Fibroblast of lung (primary cell): ENCODE data around the gene ATG2A. TPM values are rescaled to one million over a fixed set of nuclear protein-coding genes. Genes with fewer than 3 reads are reported as not detected.

Experiments
- DNase-seq, 2 donors: peaks; one replicate each; pipeline versions ENCODE4 v3.0.0 to v3.0.0-alpha.2; 2010; ENCODE audit warnings: low read depth in 2 of 2
- H2AFZ ChIP-seq: 2 replicates; pipeline ENCODE4 v1.5.1; 2012; ENCODE audit warnings: low read length, control low read depth, inconsistent platforms
- H3K27ac ChIP-seq: 2 replicates; pipeline ENCODE4 v1.5.1; 2011; ENCODE audit warnings: low read length, control low read depth; ENCODE audit not compliant: insufficient read depth
- H3K27me3 ChIP-seq: 2 replicates; pipeline ENCODE4 v1.5.1; 2011; ENCODE audit warnings: mild to moderate bottlenecking, low read length; ENCODE audit not compliant: control insufficient read depth, insufficient read depth
- H3K36me3 ChIP-seq: 2 replicates; pipeline ENCODE4 v1.5.1; 2011; ENCODE audit warnings: low read length; ENCODE audit not compliant: control insufficient read depth, insufficient read depth
- H3K4me1 ChIP-seq: 2 replicates; pipeline ENCODE4 v1.5.1; 2011; ENCODE audit warnings: low read length; ENCODE audit not compliant: control insufficient read depth, insufficient read depth; ENCODE audit errors: extremely low read depth
- H3K4me2 ChIP-seq: 2 replicates; pipeline ENCODE4 v1.5.1; 2011; ENCODE audit warnings: low read length, control low read depth; ENCODE audit not compliant: insufficient read depth; ENCODE audit errors: extremely low read depth
- H3K4me3 ChIP-seq, 4 experiments: fragments of 200-600 bp in 1 of 4; sonication (generic) in 1 of 4; replicated peaks in 1 of 4; 2 replicates each; pipeline ENCODE4 v1.5.1; 2011 to 2016; ENCODE audit warnings: low read length in 4 of 4, low read depth in 3 of 4, mild to moderate bottlenecking in 3 of 4, control low read depth in 2 of 4, inconsistent platforms in 1 of 4, mixed read lengths in 1 of 4; ENCODE audit not compliant: insufficient read depth in 1 of 4; ENCODE audit errors: control extremely low read depth in 1 of 4
- H3K79me2 ChIP-seq: 2 replicates; pipeline ENCODE4 v1.5.1; 2012; ENCODE audit warnings: mild to moderate bottlenecking, low read length, inconsistent platforms; ENCODE audit not compliant: control insufficient read depth, insufficient read depth
- H3K9ac ChIP-seq: 2 replicates; pipeline ENCODE4 v1.5.1; 2011; ENCODE audit warnings: mild to moderate bottlenecking, low read length, control low read depth; ENCODE audit not compliant: insufficient read depth
- H3K9me3 ChIP-seq: 2 replicates; pipeline ENCODE4 v1.5.1; 2012; ENCODE audit warnings: low read depth, low read length; ENCODE audit not compliant: control insufficient read depth, insufficient read depth
- H4K20me1 ChIP-seq: 2 replicates; pipeline ENCODE4 v1.5.1; 2011; ENCODE audit warnings: low read length; ENCODE audit not compliant: control insufficient read depth, insufficient read depth; ENCODE audit errors: extremely low read depth
- EZH2 ChIP-seq: IDR thresholded peaks from 2 replicates; pipeline ENCODE4 v1.5.1; 2012; ENCODE audit warnings: low read length, control low read depth, mild to moderate bottlenecking; ENCODE audit errors: missing control alignments
- polyA plus RNA-seq, 2 donors: library from polyadenylated mRNA; depleted of rRNA in 1 of 2; stranded (reverse) in 1 of 2; unstranded in 1 of 2; fragments of >200 nt; gene quantifications; 2 replicates each; pipeline ENCODE4 v1.2.1, GENCODE V29; 2011 to 2012; ENCODE audit warnings: missing spikeins in 1 of 2
- total RNA-seq: library from RNA; depleted of rRNA; stranded (reverse); fragments of >200 nt; gene quantifications from 2 replicates; pipeline ENCODE4 v1.2.1, GENCODE V29; 2014
- TF ChIP-seq, protein P1 (sequence below), 2 donors: IDR thresholded peaks in 1 of 2; conservative IDR thresholded peaks in 1 of 2; 1 replicate in 1 of 2; 2 replicates in 1 of 2; pipeline ENCODE4 v1.5.1; 2011 to 2012; ENCODE audit warnings: low read length in 2 of 2, control low read depth in 1 of 2, inconsistent platforms in 1 of 2, low read depth in 1 of 2, mild to moderate bottlenecking in 1 of 2

The ATG2A gene
- total and polyA plus RNA-seq, 2 donors (not counting 1 experiment from before 2014, with no cell fraction given), result 3.1 to 9.9 TPM

DNA sequence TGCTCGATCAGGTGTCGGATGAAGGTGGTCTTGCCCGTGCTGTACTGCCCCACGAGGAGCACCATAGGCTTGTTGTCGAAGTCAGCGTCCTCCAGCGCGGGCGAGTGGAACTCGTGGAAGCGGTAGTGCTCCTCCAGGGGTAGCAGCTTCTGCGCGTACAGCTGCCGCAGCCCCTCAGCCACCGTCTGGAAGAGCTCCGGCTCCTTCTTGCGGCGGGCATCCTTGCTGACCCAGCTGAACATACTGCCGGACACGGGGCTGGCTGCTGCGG is 38.9 kb downstream of the ATG2A start:
- no peaks in the 10 kb centered on the region for H4K20me1 ChIP-seq
- TF ChIP-seq, protein P1, sequence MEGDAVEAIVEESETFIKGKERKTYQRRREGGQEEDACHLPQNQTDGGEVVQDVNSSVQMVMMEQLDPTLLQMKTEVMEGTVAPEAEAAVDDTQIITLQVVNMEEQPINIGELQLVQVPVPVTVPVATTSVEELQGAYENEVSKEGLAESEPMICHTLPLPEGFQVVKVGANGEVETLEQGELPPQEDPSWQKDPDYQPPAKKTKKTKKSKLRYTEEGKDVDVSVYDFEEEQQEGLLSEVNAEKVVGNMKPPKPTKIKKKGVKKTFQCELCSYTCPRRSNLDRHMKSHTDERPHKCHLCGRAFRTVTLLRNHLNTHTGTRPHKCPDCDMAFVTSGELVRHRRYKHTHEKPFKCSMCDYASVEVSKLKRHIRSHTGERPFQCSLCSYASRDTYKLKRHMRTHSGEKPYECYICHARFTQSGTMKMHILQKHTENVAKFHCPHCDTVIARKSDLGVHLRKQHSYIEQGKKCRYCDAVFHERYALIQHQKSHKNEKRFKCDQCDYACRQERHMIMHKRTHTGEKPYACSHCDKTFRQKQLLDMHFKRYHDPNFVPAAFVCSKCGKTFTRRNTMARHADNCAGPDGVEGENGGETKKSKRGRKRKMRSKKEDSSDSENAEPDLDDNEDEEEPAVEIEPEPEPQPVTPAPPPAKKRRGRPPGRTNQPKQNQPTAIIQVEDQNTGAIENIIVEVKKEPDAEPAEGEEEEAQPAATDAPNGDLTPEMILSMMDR (conservative IDR thresholded peaks at IDR 0.05 in 1 of 2, IDR thresholded peaks at IDR 0.05 in 1 of 2; ENCODE audit: low read depth in 1 of 2, low read length in 2 of 2), result no peak
- no peak for TF ChIP-seq EZH2
- peaks cover 13% of the 10 kb centered on the region for H3K36me3 ChIP-seq
- peaks cover 4% of the 10 kb centered on the region for H3K4me1 ChIP-seq
- peak overlapping the region; percentile 17 for H3K4me2 ChIP-seq
- peak overlapping the region; percentile 90 for H3K9ac ChIP-seq
- H3K27ac ChIP-seq, result peak overlapping the region; percentile 73
- H3K27me3 ChIP-seq, result no peaks in the 10 kb centered on the region
- H3K9me3 ChIP-seq, result no peaks in the 10 kb centered on the region
- DNase-seq, result no peak
- H3K79me2 ChIP-seq, result peaks cover 47% of the 10 kb centered on the region
- no peak overlapping the region for H2AFZ ChIP-seq
- H3K4me3 ChIP-seq, result peak overlapping the region; percentile 75 to 99 (median 84)

DNA sequence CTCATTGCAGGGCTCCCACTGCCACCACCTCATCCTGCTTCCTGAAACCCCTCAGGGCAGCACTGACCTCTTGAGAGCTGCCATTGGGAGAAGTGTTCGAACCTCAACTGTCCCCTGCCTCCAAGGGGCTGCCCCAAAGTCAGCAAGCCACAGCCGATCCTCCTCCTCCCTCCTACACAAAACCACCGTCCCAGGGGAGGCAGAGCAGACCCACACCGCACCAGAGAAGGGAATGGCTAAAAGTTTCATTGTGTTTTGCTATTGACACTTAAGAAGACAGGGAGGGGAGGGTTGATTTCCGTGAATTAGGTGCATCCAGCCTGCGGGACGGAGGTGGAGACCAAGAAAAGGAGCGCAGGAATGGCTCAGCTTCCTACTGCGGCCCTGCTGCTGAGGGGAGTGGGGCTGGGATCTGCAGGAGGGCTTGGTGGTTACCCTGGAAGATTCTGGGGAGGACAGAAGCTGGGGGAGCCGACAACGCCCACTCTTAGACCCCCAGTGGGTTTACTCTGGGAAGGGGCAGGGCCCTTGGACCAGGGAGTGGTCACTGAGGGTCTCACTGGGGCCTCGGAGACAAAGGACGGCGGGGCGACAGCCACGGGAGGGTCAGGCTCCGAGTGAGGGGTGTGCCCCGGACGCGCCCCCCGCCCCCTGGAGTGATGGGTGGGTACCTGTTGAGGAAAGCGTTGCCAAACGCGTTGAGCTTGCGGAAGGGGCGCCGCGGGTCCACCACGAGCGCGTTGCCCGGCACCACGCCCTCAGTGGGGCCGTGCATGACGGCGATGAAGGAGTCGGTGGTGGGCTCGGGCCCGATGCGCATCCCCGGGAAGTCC is 39.4 kb downstream of the ATG2A start:
- TF ChIP-seq, protein P1 (conservative IDR thresholded peaks at IDR 0.05 in 1 of 2, IDR thresholded peaks at IDR 0.05 in 1 of 2; ENCODE audit: low read depth in 1 of 2, low read length in 2 of 2), result no peak
- TF ChIP-seq EZH2, result no peak
- no peaks in the 10 kb centered on the region for H3K27me3 ChIP-seq
- H3K4me2 ChIP-seq, result peak overlapping the region; percentile 88
- peak overlapping the region; percentile 90 for H3K9ac ChIP-seq
- H3K79me2 ChIP-seq, result peaks cover 52% of the 10 kb centered on the region
- no peaks in the 10 kb centered on the region for H3K9me3 ChIP-seq
- peaks cover 18% of the 10 kb centered on the region for H3K36me3 ChIP-seq
- H3K4me1 ChIP-seq, result peaks cover 8% of the 10 kb centered on the region
- H4K20me1 ChIP-seq, result no peaks in the 10 kb centered on the region
- H2AFZ ChIP-seq, result no peak overlapping the region
- H3K4me3 ChIP-seq, result peak overlapping the region; percentile 75 to 99 (median 84)
- no peak for DNase-seq
- peak overlapping the region; percentile 73 for H3K27ac ChIP-seq

DNA sequence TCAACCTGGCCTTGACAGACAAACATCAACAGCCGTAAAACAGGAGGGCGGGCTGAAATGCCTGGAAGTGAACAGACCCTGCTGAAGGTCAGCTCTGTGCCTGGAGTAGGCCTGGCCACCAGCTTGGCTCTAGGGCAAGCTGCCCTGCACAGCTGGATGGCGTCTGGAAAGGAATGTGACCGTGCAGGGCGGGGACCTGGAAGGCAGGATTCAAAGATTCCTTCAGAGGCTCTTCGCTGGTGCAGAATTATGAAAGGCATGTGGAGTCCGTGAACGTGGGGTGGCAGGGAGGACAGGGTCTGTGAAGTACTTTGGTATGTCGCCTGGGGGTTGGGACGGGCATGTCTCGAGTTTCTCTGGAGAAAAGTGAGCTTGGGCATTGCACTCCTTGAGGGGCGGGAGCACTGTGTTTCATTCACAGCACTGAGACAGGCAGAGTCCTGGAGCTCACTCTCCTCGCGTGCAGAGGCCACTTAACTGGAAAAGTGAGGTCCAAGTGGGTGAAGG is 40.1 kb downstream of the ATG2A start:
- H3K27ac ChIP-seq, result peak overlapping the region; percentile 73
- peak overlapping the region; percentile 75 to 99 (median 84) for H3K4me3 ChIP-seq
- no peak for TF ChIP-seq EZH2
- TF ChIP-seq, protein P1 (conservative IDR thresholded peaks at IDR 0.05 in 1 of 2, IDR thresholded peaks at IDR 0.05 in 1 of 2; ENCODE audit: low read depth in 1 of 2, low read length in 2 of 2), result no peak
- H3K4me2 ChIP-seq, result peak overlapping the region; percentile 88
- H3K79me2 ChIP-seq, result peaks cover 58% of the 10 kb centered on the region
- no peaks in the 10 kb centered on the region for H3K9me3 ChIP-seq
- H3K36me3 ChIP-seq, result peaks cover 20% of the 10 kb centered on the region
- H4K20me1 ChIP-seq, result no peaks in the 10 kb centered on the region
- peaks cover 9% of the 10 kb centered on the region for H3K4me1 ChIP-seq
- no peak overlapping the region for H2AFZ ChIP-seq
- peak overlapping the region; percentile 90 for H3K9ac ChIP-seq
- DNase-seq, result peak in 1 of 2 donors; percentile 63
- H3K27me3 ChIP-seq, result no peaks in the 10 kb centered on the region
